Vagina (tissue), 2 donors: ENCODE data around the gene RPL34. TPM values are rescaled to one million over a fixed set of nuclear protein-coding genes. Genes with fewer than 3 reads are reported as not detected.
A peak's percentile ranks its signal among the peaks of the same experiment; 100 is the strongest.

ENCODE experiments used
- DNase-seq, 2 donors: peaks; one replicate each; pipeline ENCODE4 v3.0.0-alpha.2; 2017; ENCODE audit errors: extremely low spot score in 2 of 2
- H3K27ac ChIP-seq: fragments of 200-600 bp; sonication (generic); one replicate; pipeline ENCODE4 v1.5.1; 2019
- H3K27me3 ChIP-seq: fragments of 200-600 bp; sonication (generic); one replicate; pipeline ENCODE4 v1.5.1; 2019
- H3K36me3 ChIP-seq, 2 donors: fragments of 200-600 bp; sonication (generic); one replicate each; pipeline ENCODE4 v1.5.1; 2017 to 2019
- H3K4me1 ChIP-seq: fragments of 200-600 bp; sonication (generic); one replicate; pipeline ENCODE4 v1.5.1; 2019
- H3K4me3 ChIP-seq, 2 donors: fragments of 200-600 bp; sonication (generic); 1 replicate in 1 of 2; 2 replicates in 1 of 2; pipeline ENCODE4 v1.5.1; 2016 to 2019
- H3K9me3 ChIP-seq: fragments of 200-600 bp; sonication (generic); one replicate; pipeline ENCODE4 v1.5.1; 2019
- POLR2A ChIP-seq, 2 donors: fragments of 450-650 bp; IDR thresholded peaks; one replicate each; pipeline ENCODE4 v1.6.1; 2017; ENCODE audit warnings: antibody characterized with exemption in 2 of 2, mild to moderate bottlenecking in 2 of 2, moderate library complexity in 2 of 2
- POLR2AphosphoS5 ChIP-seq, 2 donors: sonication (generic); formaldehyde crosslinking; IDR thresholded peaks; one replicate each; pipeline ENCODE4 v1.9.0; 2017; ENCODE audit warnings: antibody characterized with exemption in 2 of 2, mild to moderate bottlenecking in 2 of 2, low read depth in 1 of 2; ENCODE audit not compliant: insufficient read depth in 1 of 2
- intact Hi-C: fragments of 100-400 bp; cut with DNase I; formaldehyde crosslinking; loops from one replicate; pipeline ENCODE4 v1.15.1; 2023
- small RNA-seq: library from RNA; depleted of rRNA; stranded (forward); fragments of <200 nt; gene quantifications from one replicate; pipeline ENCODE3, GENCODE V24; 2016
- total RNA-seq: library from RNA; depleted of rRNA; stranded (reverse); fragments of >200 nt; gene quantifications from one replicate; pipeline ENCODE4 v1.2.3, GENCODE V29; 2016
- TF ChIP-seq, protein P1 (sequence below), 3 experiments: fragments of 450-650 bp in 2 of 3; fragments of 200-600 bp in 1 of 3; sonication (generic) in 1 of 3; IDR thresholded peaks; one replicate each; pipeline ENCODE4 v1.5.1; 2017 to 2019; ENCODE audit warnings: antibody characterized with exemption in 3 of 3, mild to moderate bottlenecking in 2 of 3, moderate library complexity in 2 of 3

The RPL34 gene
- total RNA-seq, 1 donor from 2014 or later = 1,086 TPM

DNA sequence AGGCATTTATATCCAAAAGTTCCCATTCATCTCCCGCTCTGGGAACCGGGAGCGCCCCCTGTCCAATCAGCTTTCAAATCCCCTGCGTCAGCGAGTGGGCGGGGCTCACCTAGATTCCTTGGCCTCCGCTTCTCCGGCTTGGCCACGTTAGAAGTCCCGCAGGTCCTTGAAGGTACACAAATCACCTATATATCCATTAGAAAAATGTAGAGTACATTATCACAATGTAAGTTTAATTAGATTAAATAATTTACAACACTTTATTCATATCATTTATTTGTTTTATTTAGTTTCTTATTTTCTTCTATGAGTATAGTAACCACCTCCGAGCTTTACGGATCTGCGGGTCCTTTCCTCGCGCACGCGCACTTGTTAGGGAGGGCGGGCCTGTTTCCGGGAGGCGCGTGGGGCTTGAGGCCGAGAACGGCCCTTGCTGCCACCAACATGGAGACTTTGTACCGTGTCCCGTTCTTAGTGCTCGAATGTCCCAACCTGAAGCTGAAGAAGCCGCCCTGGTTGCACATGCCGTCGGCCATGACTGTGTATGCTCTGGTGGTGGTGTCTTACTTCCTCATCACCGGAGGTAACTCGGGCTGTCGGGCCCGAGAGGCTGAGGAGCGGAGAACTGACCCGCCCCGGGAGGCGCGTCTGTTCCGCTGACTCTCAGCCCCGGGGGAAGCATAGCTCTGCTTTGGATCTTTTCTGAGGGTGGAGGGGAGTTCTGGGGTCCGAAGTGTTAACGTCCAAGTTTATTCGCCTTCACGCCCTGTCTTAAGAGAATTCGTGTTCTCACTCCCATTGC, 30.0 kb downstream of the RPL34 start, which contains the start of gene OSTC:
TSS of gene OSTC (plus strand) at position 388 of the 802 bp plus-strand sequence. CDS start at position 445, 57 bp downstream.
- Histone ChIP-seq H3K36me3 (no peaks in the 10 kb centered on the region), H3K27me3 (no peaks in the 10 kb centered on the region), H3K27ac (peak within 1 kb of the TSS; percentile 85), H3K4me3 (peak within 1 kb of the TSS; percentile 66 to 82), H3K4me1 (peaks cover 34% of the 10 kb centered on the region), H3K9me3 (no peaks in the 10 kb centered on the region)
- TF ChIP-seq POLR2A (IDR thresholded peaks at IDR 0.05) (no peak), POLR2AphosphoS5 (IDR thresholded peaks at IDR 0.05; ENCODE audit: insufficient read depth in 1 of 2, low read depth in 1 of 2) (peak; percentile 90 to 99)
- TF ChIP-seq, protein P1, sequence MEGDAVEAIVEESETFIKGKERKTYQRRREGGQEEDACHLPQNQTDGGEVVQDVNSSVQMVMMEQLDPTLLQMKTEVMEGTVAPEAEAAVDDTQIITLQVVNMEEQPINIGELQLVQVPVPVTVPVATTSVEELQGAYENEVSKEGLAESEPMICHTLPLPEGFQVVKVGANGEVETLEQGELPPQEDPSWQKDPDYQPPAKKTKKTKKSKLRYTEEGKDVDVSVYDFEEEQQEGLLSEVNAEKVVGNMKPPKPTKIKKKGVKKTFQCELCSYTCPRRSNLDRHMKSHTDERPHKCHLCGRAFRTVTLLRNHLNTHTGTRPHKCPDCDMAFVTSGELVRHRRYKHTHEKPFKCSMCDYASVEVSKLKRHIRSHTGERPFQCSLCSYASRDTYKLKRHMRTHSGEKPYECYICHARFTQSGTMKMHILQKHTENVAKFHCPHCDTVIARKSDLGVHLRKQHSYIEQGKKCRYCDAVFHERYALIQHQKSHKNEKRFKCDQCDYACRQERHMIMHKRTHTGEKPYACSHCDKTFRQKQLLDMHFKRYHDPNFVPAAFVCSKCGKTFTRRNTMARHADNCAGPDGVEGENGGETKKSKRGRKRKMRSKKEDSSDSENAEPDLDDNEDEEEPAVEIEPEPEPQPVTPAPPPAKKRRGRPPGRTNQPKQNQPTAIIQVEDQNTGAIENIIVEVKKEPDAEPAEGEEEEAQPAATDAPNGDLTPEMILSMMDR (IDR thresholded peaks at IDR 0.05) = no peak
- peak; percentile 91 to 97 for DNase-seq
- intact Hi-C loops = no loop called here

DNA sequence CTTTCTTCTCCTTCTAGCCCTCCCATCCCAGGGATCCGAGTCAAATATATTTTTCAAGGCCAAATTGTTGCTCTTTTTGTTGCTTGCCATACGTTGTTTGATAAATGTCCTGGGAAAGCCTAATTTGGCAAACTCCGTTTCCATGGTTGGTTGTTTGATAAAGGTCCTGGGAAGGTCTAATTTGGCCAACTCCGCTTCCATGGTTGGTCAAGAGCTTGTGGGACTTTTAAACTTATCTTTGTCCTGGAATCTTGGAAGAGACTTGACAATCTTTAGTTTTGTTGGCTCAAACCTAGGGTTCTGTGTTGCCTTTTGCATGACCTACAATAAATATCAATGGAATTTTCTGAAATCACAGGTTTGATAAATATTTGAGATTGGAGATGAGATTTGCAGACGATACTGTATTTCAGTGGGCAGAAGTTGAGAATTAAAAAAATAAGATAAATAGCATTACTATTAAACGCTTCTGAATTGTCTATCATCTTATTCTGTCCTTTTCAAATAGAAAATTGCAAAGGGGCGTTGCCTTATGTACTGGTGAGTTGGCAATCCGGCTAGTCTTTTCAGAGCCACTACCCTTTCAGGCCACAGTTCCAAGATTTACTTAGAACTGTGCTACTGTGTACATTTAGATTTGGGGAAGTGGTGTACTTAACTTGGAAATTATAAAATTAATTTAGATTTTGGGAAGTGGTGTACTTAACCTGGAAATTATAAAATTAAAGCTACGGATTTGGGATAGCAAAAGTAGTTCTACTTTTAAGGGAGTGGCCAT, 30.8 kb downstream of the RPL34 start:
- Histone ChIP-seq H3K27ac (peak overlapping the region; percentile 85), H3K36me3 (no peaks in the 10 kb centered on the region), H3K9me3 (no peaks in the 10 kb centered on the region), H3K4me1 (peaks cover 34% of the 10 kb centered on the region), H3K4me3 (peak overlapping the region; percentile 66 to 82), H3K27me3 (no peaks in the 10 kb centered on the region)
- intact Hi-C loops = no loop called here
- DNase-seq = no peak
- TF ChIP-seq POLR2AphosphoS5 (IDR thresholded peaks at IDR 0.05; ENCODE audit: insufficient read depth in 1 of 2, low read depth in 1 of 2) = no peak
- TF ChIP-seq, protein P1 (IDR thresholded peaks at IDR 0.05) = no peak
- TF ChIP-seq POLR2A (IDR thresholded peaks at IDR 0.05) = no peak

GRCh38 chr4:108662629-108663028, 42.3 kb downstream of the RPL34 start:
- Histone ChIP-seq H3K27ac (no peak overlapping the region), H3K36me3 (peaks cover 0 to 22% of the 10 kb centered on the region in 2 donors), H3K4me1 (no peaks in the 10 kb centered on the region), H3K4me3 (no peak overlapping the region), H3K27me3 (no peaks in the 10 kb centered on the region), H3K9me3 (no peaks in the 10 kb centered on the region)
- no peak for TF ChIP-seq POLR2AphosphoS5 (IDR thresholded peaks at IDR 0.05; ENCODE audit: insufficient read depth in 1 of 2, low read depth in 1 of 2)
- TF ChIP-seq POLR2A (IDR thresholded peaks at IDR 0.05) = no peak
- TF ChIP-seq, protein P1 (IDR thresholded peaks at IDR 0.05) = no peak
- DNase-seq = no peak
- intact Hi-C loops = no loop called here

GRCh38 chr4:108674356-108674977, 54.1 kb downstream of the RPL34 start:
- intact Hi-C loops = no loop called here

More at GRCh38 chr4:108674356-108674977, 54.1 kb downstream of the RPL34 start:
- no peak for DNase-seq
- Histone ChIP-seq H3K36me3 (no peaks in the 10 kb centered on the region), H3K9me3 (no peaks in the 10 kb centered on the region), H3K4me3 (no peak overlapping the region), H3K4me1 (no peaks in the 10 kb centered on the region), H3K27ac (no peak overlapping the region), H3K27me3 (no peaks in the 10 kb centered on the region)
- TF ChIP-seq, protein P1 (IDR thresholded peaks at IDR 0.05) = no peak
- TF ChIP-seq POLR2AphosphoS5 (IDR thresholded peaks at IDR 0.05; ENCODE audit: insufficient read depth in 1 of 2, low read depth in 1 of 2) = no peak
- no peak for TF ChIP-seq POLR2A (IDR thresholded peaks at IDR 0.05)

Small RNAs within 50 kb of the gene (small RNA-seq; reads per million reads assigned to genes)
- gene RNU6-431P = not detected

Other genes starting within 250 kb of the RPL34 start
- 105 TPM for gene OSTC, start 30.0 kb downstream of the RPL34 start, total RNA-seq
- gene ETNPPL, start 142.5 kb downstream of the RPL34 start, total RNA-seq = not detected